ENCODE data around the gene CACNA1H. TPM values are rescaled to one million over a fixed set of nuclear protein-coding genes. Genes with fewer than 3 reads are reported as not detected.

CACNA1H gene
- total RNA-seq, 1 experiment from 2014 or later: 19.7 TPM

GRCh38 chr16:1218061-1218929 is 65.4 kb downstream of the CACNA1H start:
- CTCF ChIA-PET: no interaction called here
- Histone ChIP-seq H3K27ac (ENCODE audit: low read depth, low read length, poor library complexity, severe bottlenecking) (no peak overlapping the region), H3K9me3 (ENCODE audit: low read depth, low read length, poor library complexity, severe bottlenecking) (no peaks in the 10 kb centered on the region), H3K27me3 (replicated peaks; ENCODE audit: insufficient read depth, low read depth, low read length, poor library complexity) (no peaks in the 10 kb centered on the region), H3K4me3 (ENCODE audit: low read depth, low read length, poor library complexity, severe bottlenecking) (no peak overlapping the region), H3K4me1 (ENCODE audit: insufficient read depth, low read length, poor library complexity, severe bottlenecking) (no peaks in the 10 kb centered on the region), H3K36me3 (ENCODE audit: insufficient read depth, low read length, poor library complexity, severe bottlenecking) (peaks cover 40% of the 10 kb centered on the region)
- no TSS peak for BruUV-seq (replicated peaks)
- intact Hi-C loops (cut with micrococcal nuclease; ENCODE audit: unreplicated experiment): no loop called here
- POLR2A ChIA-PET (ENCODE audit: low non-redundant PET): no interaction called here
- DNase-seq (ENCODE audit: low spot score): no peak
- TF ChIP-seq EZH2 (IDR thresholded peaks at IDR 0.05; ENCODE audit: borderline replicate concordance, low read depth, low read length, poor library complexity, severe bottlenecking) (no peak), CTCF (conservative IDR thresholded peaks at IDR 0.05; ENCODE audit: low read depth, low read length) (no peak)

DNA sequence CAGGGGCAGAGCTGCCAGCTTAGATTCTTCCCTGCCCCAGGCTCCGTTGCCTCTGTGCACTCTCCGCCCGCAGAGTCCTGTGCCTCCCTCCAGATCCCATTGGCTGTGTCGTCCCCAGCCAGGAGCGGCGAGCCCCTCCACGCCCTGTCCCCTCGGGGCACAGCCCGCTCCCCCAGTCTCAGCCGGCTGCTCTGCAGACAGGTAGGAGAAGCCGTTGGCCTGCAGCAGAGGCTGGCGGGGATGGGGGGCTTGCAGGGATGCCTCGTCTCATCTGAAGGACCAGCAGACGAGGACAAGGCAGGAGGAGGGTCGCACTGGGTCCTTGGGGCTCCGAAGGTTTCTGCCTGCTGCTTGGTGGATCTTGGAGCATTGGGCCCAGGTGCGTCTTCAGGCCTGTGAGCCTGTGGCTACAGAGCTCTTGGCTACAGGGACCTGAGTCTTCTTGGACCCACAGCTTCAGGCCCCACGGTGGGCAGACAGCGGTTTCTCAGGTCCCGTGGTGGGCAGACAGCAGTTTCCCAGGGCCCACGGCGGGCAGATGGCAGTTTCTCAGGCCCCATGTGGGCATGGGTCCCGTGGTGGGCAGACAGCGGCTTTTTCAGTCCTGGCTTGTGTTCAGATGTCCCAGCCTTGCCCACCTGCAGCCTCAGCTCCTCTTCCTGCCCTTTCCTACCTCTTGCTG is 66.2 kb downstream of the CACNA1H start:
- no peak for TF ChIP-seq EZH2 (IDR thresholded peaks at IDR 0.05; ENCODE audit: borderline replicate concordance, low read depth, low read length, poor library complexity, severe bottlenecking)
- no peak for TF ChIP-seq CTCF (conservative IDR thresholded peaks at IDR 0.05; ENCODE audit: low read depth, low read length)
- CTCF ChIA-PET: no interaction called here

DNA sequence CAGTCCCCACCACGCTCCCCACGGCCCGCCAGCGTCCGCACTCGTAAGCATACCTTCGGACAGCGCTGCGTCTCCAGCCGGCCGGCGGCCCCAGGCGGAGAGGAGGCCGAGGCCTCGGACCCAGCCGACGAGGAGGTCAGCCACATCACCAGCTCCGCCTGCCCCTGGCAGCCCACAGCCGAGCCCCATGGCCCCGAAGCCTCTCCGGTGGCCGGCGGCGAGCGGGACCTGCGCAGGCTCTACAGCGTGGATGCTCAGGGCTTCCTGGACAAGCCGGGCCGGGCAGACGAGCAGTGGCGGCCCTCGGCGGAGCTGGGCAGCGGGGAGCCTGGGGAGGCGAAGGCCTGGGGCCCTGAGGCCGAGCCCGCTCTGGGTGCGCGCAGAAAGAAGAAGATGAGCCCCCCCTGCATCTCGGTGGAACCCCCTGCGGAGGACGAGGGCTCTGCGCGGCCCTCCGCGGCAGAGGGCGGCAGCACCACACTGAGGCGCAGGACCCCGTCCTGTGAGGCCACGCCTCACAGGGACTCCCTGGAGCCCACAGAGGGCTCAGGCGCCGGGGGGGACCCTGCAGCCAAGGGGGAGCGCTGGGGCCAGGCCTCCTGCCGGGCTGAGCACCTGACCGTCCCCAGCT is 67.3 kb downstream of the CACNA1H start:
- no TSS peak for BruUV-seq (replicated peaks)
- ChIA-PET CTCF (no interaction called here), POLR2A (ENCODE audit: low non-redundant PET) (no interaction called here)
- intact Hi-C loops (cut with micrococcal nuclease; ENCODE audit: unreplicated experiment): no loop called here
- H3K4me1 ChIP-seq (ENCODE audit: insufficient read depth, low read length, poor library complexity, severe bottlenecking): no peaks in the 10 kb centered on the region
- no peak overlapping the region for H3K27ac ChIP-seq (ENCODE audit: low read depth, low read length, poor library complexity, severe bottlenecking)
- peaks cover 36% of the 10 kb centered on the region for H3K36me3 ChIP-seq (ENCODE audit: insufficient read depth, low read length, poor library complexity, severe bottlenecking)
- TF ChIP-seq CTCF (conservative IDR thresholded peaks at IDR 0.05; ENCODE audit: low read depth, low read length): no peak
- no peak for TF ChIP-seq EZH2 (IDR thresholded peaks at IDR 0.05; ENCODE audit: borderline replicate concordance, low read depth, low read length, poor library complexity, severe bottlenecking)
- DNase-seq (ENCODE audit: low spot score): no peak
- H3K9me3 ChIP-seq (ENCODE audit: low read depth, low read length, poor library complexity, severe bottlenecking): no peaks in the 10 kb centered on the region
- H3K27me3 ChIP-seq (replicated peaks; ENCODE audit: insufficient read depth, low read depth, low read length, poor library complexity): no peaks in the 10 kb centered on the region
- no peak overlapping the region for H3K4me3 ChIP-seq (ENCODE audit: low read depth, low read length, poor library complexity, severe bottlenecking)

More for the DNA sequence above, 66.2 kb downstream of the CACNA1H start:
- H3K4me1 ChIP-seq (ENCODE audit: insufficient read depth, low read length, poor library complexity, severe bottlenecking): no peaks in the 10 kb centered on the region
- intact Hi-C loops (cut with micrococcal nuclease; ENCODE audit: unreplicated experiment): no loop called here
- H3K9me3 ChIP-seq (ENCODE audit: low read depth, low read length, poor library complexity, severe bottlenecking): no peaks in the 10 kb centered on the region
- no peak overlapping the region for H3K4me3 ChIP-seq (ENCODE audit: low read depth, low read length, poor library complexity, severe bottlenecking)
- POLR2A ChIA-PET (ENCODE audit: low non-redundant PET): no interaction called here
- no peaks in the 10 kb centered on the region for H3K27me3 ChIP-seq (replicated peaks; ENCODE audit: insufficient read depth, low read depth, low read length, poor library complexity)
- no TSS peak for BruUV-seq (replicated peaks)
- peaks cover 40% of the 10 kb centered on the region for H3K36me3 ChIP-seq (ENCODE audit: insufficient read depth, low read length, poor library complexity, severe bottlenecking)
- no peak overlapping the region for H3K27ac ChIP-seq (ENCODE audit: low read depth, low read length, poor library complexity, severe bottlenecking)
- no peak for DNase-seq (ENCODE audit: low spot score)

All from A673 (cell line).